Measurements from ENCODE around the gene GIN1. TPM values are rescaled to one million over a fixed set of nuclear protein-coding genes. Genes with fewer than 3 reads are reported as not detected.

GIN1 gene
- total and polyA plus RNA-seq, 9 of the 15 experiments (the other 6 are each of a cell fraction or from before 2014, with no cell fraction given): 2.4 to 9.8 (median 7.8) TPM

DNA sequence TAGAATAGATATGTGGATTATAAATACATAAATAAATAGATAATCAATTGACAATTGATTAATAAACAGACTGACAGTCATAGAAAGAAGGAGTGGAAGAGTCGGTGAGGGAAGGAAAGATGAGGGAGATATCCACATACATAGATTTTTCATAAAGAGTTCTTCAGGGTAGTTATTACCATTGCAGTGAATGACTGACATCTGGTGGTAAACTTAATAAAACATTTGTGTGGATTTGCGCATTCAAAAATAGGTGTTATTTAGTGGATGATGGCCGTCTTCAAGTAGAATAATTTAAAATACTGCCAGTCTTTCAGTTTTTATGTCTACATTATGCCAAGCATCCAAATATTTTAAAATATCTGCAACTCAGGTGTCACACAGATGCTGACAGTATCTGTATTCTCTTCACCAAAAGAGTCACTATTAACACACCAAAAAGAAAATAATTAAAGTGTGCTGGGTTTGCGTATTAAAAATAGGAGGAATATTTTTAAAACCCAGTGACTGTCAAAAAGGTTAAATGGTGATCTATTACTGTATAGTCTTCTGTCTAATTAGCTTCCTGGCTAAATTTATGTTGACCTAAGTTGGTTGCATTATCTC lies 78.8 kb downstream of the GIN1 start:
- Histone ChIP-seq H3K27me3 (ENCODE audit: control insufficient read depth in 2 of 2, insufficient read depth in 2 of 2, low read length in 2 of 2) (no peaks in the 10 kb centered on the region), H4K20me1 (replicated peaks; ENCODE audit: control insufficient read depth, insufficient read depth, low read length) (no peaks in the 10 kb centered on the region), H2AFZ (ENCODE audit: low read depth, low read length) (no peak overlapping the region), H3K9me3 (replicated peaks; ENCODE audit: control insufficient read depth, insufficient read depth, low read depth, low read length) (no peaks in the 10 kb centered on the region), H3K9me1 (ENCODE audit: control insufficient read depth, insufficient read depth, low read length) (no peaks in the 10 kb centered on the region), H3K4me2 (ENCODE audit: insufficient read depth, low read length) (no peak overlapping the region), H3K4me1 (replicated peaks in 1 of 2; ENCODE audit: control insufficient read depth in 2 of 2, insufficient read depth in 2 of 2, low read length in 2 of 2) (no peaks in the 10 kb centered on the region), H3K36me3 (ENCODE audit: control insufficient read depth, insufficient read depth, low read length) (no peaks in the 10 kb centered on the region), H3K9ac (ENCODE audit: insufficient read depth in 1 of 2, low read depth in 2 of 2, low read length in 2 of 2) (no peak overlapping the region), H3K27ac (ENCODE audit: extremely low read depth, low read depth, low read length) (no peak overlapping the region), H3K4me3 (no peak overlapping the region), H3K79me2 (ENCODE audit: control insufficient read depth, insufficient read depth, low read length) (no peaks in the 10 kb centered on the region)
- intact Hi-C loops (cut with micrococcal nuclease): loop anchor here (5.0 kb wide), 3 partner anchors 259 to 459 kb away; no protein-coding TSS in a partner anchor
- FAIRE-seq (no peak), DNase-seq (ENCODE audit: extremely low read depth in 1 of 4, low spot score in 3 of 4) (peak in 1 of 4 experiments; percentile 25), ATAC-seq (no peak)
- POLR2A ChIA-PET: no interaction called here
- BruUV-seq (replicated peaks): no TSS peak
- in situ Hi-C loops (cut with MboI): no loop called here
- CTCF ChIA-PET (ENCODE audit: low intra/inter-chr PET ratio): interaction anchor here (0.7 to 1.3 kb wide), 2 partner anchors 360 to 457 kb away, joined by 3 to 5 read pairs; no protein-coding TSS in a partner anchor
- 12% methylated on average over 4 of the region's 4 CpGs for WGBS (ENCODE audit: insufficient coverage, low coverage, missing lambda C conversion rate)
- TF ChIP-seq, protein P1, sequence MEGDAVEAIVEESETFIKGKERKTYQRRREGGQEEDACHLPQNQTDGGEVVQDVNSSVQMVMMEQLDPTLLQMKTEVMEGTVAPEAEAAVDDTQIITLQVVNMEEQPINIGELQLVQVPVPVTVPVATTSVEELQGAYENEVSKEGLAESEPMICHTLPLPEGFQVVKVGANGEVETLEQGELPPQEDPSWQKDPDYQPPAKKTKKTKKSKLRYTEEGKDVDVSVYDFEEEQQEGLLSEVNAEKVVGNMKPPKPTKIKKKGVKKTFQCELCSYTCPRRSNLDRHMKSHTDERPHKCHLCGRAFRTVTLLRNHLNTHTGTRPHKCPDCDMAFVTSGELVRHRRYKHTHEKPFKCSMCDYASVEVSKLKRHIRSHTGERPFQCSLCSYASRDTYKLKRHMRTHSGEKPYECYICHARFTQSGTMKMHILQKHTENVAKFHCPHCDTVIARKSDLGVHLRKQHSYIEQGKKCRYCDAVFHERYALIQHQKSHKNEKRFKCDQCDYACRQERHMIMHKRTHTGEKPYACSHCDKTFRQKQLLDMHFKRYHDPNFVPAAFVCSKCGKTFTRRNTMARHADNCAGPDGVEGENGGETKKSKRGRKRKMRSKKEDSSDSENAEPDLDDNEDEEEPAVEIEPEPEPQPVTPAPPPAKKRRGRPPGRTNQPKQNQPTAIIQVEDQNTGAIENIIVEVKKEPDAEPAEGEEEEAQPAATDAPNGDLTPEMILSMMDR (IDR thresholded peaks at IDR 0.05 in 2 of 3, conservative IDR thresholded peaks at IDR 0.05 in 1 of 3; ENCODE audit: insufficient read depth in 2 of 3, low read depth in 1 of 3, low read length in 3 of 3): peak in 2 of 3 experiments; percentile 2 to 43; a peak in 3 of 6 replicates
- TF ChIP-seq NCOA2 (IDR thresholded peaks at IDR 0.05; ENCODE audit: partially characterized antibody in 2 of 2): no peak
- TF ChIP-seq, protein P2, sequence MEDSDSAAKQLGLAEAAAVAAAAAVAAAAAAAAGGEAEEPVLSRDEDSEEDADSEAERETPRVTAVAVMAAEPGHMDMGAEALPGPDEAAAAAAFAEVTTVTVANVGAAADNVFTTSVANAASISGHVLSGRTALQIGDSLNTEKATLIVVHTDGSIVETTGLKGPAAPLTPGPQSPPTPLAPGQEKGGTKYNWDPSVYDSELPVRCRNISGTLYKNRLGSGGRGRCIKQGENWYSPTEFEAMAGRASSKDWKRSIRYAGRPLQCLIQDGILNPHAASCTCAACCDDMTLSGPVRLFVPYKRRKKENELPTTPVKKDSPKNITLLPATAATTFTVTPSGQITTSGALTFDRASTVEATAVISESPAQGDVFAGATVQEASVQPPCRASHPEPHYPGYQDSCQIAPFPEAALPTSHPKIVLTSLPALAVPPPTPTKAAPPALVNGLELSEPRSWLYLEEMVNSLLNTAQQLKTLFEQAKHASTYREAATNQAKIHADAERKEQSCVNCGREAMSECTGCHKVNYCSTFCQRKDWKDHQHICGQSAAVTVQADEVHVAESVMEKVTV (CRISPR knock-in tag; IDR thresholded peaks at IDR 0.05): peak; percentile 56
- TF ChIP-seq KLF16 (IDR thresholded peaks at IDR 0.05): no peak
- no peak for TF ChIP-seq MAFK (IDR thresholded peaks at IDR 0.05; ENCODE audit: low read length)
- TF ChIP-seq SPI1 (IDR thresholded peaks at IDR 0.05; ENCODE audit: borderline replicate concordance, low read depth, low read length): no peak
- TF ChIP-seq, protein P3, sequence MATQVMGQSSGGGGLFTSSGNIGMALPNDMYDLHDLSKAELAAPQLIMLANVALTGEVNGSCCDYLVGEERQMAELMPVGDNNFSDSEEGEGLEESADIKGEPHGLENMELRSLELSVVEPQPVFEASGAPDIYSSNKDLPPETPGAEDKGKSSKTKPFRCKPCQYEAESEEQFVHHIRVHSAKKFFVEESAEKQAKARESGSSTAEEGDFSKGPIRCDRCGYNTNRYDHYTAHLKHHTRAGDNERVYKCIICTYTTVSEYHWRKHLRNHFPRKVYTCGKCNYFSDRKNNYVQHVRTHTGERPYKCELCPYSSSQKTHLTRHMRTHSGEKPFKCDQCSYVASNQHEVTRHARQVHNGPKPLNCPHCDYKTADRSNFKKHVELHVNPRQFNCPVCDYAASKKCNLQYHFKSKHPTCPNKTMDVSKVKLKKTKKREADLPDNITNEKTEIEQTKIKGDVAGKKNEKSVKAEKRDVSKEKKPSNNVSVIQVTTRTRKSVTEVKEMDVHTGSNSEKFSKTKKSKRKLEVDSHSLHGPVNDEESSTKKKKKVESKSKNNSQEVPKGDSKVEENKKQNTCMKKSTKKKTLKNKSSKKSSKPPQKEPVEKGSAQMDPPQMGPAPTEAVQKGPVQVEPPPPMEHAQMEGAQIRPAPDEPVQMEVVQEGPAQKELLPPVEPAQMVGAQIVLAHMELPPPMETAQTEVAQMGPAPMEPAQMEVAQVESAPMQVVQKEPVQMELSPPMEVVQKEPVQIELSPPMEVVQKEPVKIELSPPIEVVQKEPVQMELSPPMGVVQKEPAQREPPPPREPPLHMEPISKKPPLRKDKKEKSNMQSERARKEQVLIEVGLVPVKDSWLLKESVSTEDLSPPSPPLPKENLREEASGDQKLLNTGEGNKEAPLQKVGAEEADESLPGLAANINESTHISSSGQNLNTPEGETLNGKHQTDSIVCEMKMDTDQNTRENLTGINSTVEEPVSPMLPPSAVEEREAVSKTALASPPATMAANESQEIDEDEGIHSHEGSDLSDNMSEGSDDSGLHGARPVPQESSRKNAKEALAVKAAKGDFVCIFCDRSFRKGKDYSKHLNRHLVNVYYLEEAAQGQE (IDR thresholded peaks at IDR 0.05; ENCODE audit: borderline replicate concordance): peak; percentile 29; the same call in 1 of the 2 replicates
- TF ChIP-seq, protein P3 (CRISPR knock-in tag; IDR thresholded peaks at IDR 0.05; ENCODE audit: low read depth): no peak
